ENCODE measurements around the gene PPARG. TPM values are rescaled to one million over a fixed set of nuclear protein-coding genes. Genes with fewer than 3 reads are reported as not detected.

Gene PPARG
- total and polyA plus RNA-seq, 2 donors (not counting 3 experiments of a cell fraction or from before 2014, with no cell fraction given): 0.15 to 1.3 TPM

GRCh38 chr3:12265508-12265907 lies 23.4 kb upstream of the PPARG start:
- H2AFZ ChIP-seq (ENCODE audit: low read depth, low read length): no peak overlapping the region
- no peaks in the 10 kb centered on the region for H3K9me3 ChIP-seq (replicated peaks; ENCODE audit: control insufficient read depth, insufficient read depth, low read length)
- no peak for DNase-seq (ENCODE audit: low read depth, low spot score)
- POLR2A ChIA-PET: no interaction called here
- no peaks in the 10 kb centered on the region for H3K4me1 ChIP-seq (ENCODE audit: control insufficient read depth, extremely low read depth, insufficient read depth, low read length)
- peaks cover 2% of the 10 kb centered on the region for H3K9me1 ChIP-seq (replicated peaks; ENCODE audit: control insufficient read depth, extremely low read depth, insufficient read depth, low read length)
- H4K20me1 ChIP-seq (replicated peaks; ENCODE audit: control insufficient read depth, extremely low read depth, insufficient read depth, low read length): no peaks in the 10 kb centered on the region
- no peak overlapping the region for H3K4me2 ChIP-seq (ENCODE audit: insufficient read depth, low read length)
- FAIRE-seq: no peak
- no peak overlapping the region for H3K4me3 ChIP-seq (replicated peaks in 1 of 3; ENCODE audit: insufficient read depth in 1 of 3, low read depth in 1 of 3, low read length in 3 of 3)
- H3K9ac ChIP-seq (replicated peaks; ENCODE audit: extremely low read depth, insufficient read depth, low read length): no peak overlapping the region
- dilution Hi-C loops (cut with MboI; ENCODE audit: extremely low pct_ligation_motif_present, low sequenced_read_pairs) (no loop called here), intact Hi-C loops (cut with micrococcal nuclease) (no loop called here)
- H3K36me3 ChIP-seq (ENCODE audit: control insufficient read depth in 2 of 2, extremely low read depth in 1 of 2, insufficient read depth in 2 of 2, low read length in 2 of 2): no peaks in the 10 kb centered on the region
- H3K27ac ChIP-seq (ENCODE audit: insufficient read depth, low read depth, low read length): no peak overlapping the region
- CTCF ChIA-PET: no interaction called here
- TF ChIP-seq POLR2AphosphoS5 (IDR thresholded peaks at IDR 0.05; ENCODE audit: insufficient read depth, low read depth, low read length): no peak
- no peak for TF ChIP-seq MAX (IDR thresholded peaks at IDR 0.05; ENCODE audit: insufficient read depth, insufficient read length)
- TF ChIP-seq FOS (IDR thresholded peaks at IDR 0.05; ENCODE audit: borderline replicate concordance, insufficient read depth, low read length): no peak
- no peak for TF ChIP-seq CTCF (IDR thresholded peaks at IDR 0.05; ENCODE audit: extremely low read depth in 1 of 2, insufficient read depth in 1 of 2, low read depth in 1 of 2, low read length in 2 of 2)
- TF ChIP-seq JUN (IDR thresholded peaks at IDR 0.05; ENCODE audit: borderline replicate concordance, insufficient read depth, insufficient read length, low read depth): no peak
- no peak for TF ChIP-seq EZH2 (IDR thresholded peaks at IDR 0.05; ENCODE audit: borderline replicate concordance, low read depth, low read length, severe bottlenecking)
- no peak for TF ChIP-seq MYC (IDR thresholded peaks at IDR 0.05; ENCODE audit: low read depth, low read length)
- TF ChIP-seq POLR2A (IDR thresholded peaks at IDR 0.05; ENCODE audit: low read depth, low read length): no peak
- no peak for TF ChIP-seq GATA2 (IDR thresholded peaks at IDR 0.05; ENCODE audit: insufficient read depth, insufficient read length, low read depth, low read length)
- H3K79me2 ChIP-seq (ENCODE audit: control insufficient read depth, insufficient read depth, low read length): no peaks in the 10 kb centered on the region
- no peaks in the 10 kb centered on the region for H3K27me3 ChIP-seq (ENCODE audit: control insufficient read depth in 2 of 2, insufficient read depth in 2 of 2, low read length in 2 of 2)
- BruUV-seq (replicated peaks): no TSS peak

Data from endothelial cell of umbilical vein (primary cell).